HCT116 (cell line): ENCODE results near the gene TERT. TPM values are rescaled to one million over a fixed set of nuclear protein-coding genes. Genes with fewer than 3 reads are reported as not detected.

Experiments
- ATAC-seq: fragments of 200-7000 bp; cut with Tn5 transposase; 2 replicates; pipeline ENCODE4 v1.9.1; 2020; ENCODE audit warnings: mild to moderate bottlenecking, moderate library complexity
- BruUV-seq: library from RNA; stranded (reverse); fragments of 400-500 nt; replicated peaks from 2 replicates; lab custom pipeline; 2021; lab: Mats Ljungman, UMichigan
- CTCF ChIA-PET: fragments of 300-600 bp; sonication (Branson Sonifier 250); formaldehyde crosslinking; loops from one replicate; lab custom pipeline; 2021; ENCODE audit warnings: antibody characterized with exemption; lab: Charles Lee
- POLR2A ChIA-PET: fragments of 300-600, 350-600 bp; sonication (Branson Sonifier 250); formaldehyde crosslinking; loops from one replicate; lab custom pipeline; 2021; ENCODE audit warnings: antibody characterized with exemption; lab: Charles Lee
- RAD21 ChIA-PET, 2 experiments: fragments of 300-600 bp; sonication (Branson Sonifier 250); formaldehyde crosslinking; loops; one replicate each; lab custom pipeline; 2023; ENCODE audit warnings: low total read pairs in 2 of 2; ENCODE audit not compliant: uncharacterized antibody in 2 of 2, unreplicated experiment in 2 of 2, low non-redundant PET in 1 of 2; lab: Charles Lee
- DNase-seq: peaks from one replicate; pipeline ENCODE4 v3.0.0-alpha.2; 2010; ENCODE audit warnings: low read depth, low spot score
- H2AFZ ChIP-seq: fragments of 200-600 bp; shearing (Covaris generic), sonication (generic); 2 replicates; pipeline ENCODE4 v1.6.1; 2017; ENCODE audit warnings: low read depth, mixed run types, mixed read lengths, antibody characterized with exemption, low read length; ENCODE audit not compliant: poor library complexity, severe bottlenecking
- H3K27ac ChIP-seq: 2 replicates; pipeline ENCODE4 v1.5.1; 2012; ENCODE audit warnings: low read depth, low read length
- H3K27me3 ChIP-seq: fragments of 200-600 bp; sonication (generic); 2 replicates; pipeline ENCODE4 v1.6.1; 2016; ENCODE audit warnings: mixed run types, low read length, mixed read lengths; ENCODE audit not compliant: insufficient read depth
- H3K36me3 ChIP-seq, 2 experiments: fragments of 200-500 bp in 1 of 2; fragments of 200-600 bp in 1 of 2; sonication (Bioruptor generic) in 1 of 2; sonication (generic) in 1 of 2; 2 replicates each; pipeline versions ENCODE4 v1.5.1 to v1.6.1; 2014 to 2016; ENCODE audit warnings: low read length in 2 of 2, inconsistent platforms in 1 of 2, mixed read lengths in 1 of 2, mixed run types in 1 of 2; ENCODE audit not compliant: insufficient read depth in 2 of 2, control insufficient read depth in 1 of 2
- H3K4me1 ChIP-seq, 2 experiments: fragments of 200-600 bp in 1 of 2; sonication (generic) in 1 of 2; 2 replicates each; pipeline versions ENCODE4 v1.5.1 to v1.6.1; 2012 to 2017; ENCODE audit warnings: low read length in 2 of 2, inconsistent platforms in 1 of 2, mild to moderate bottlenecking in 1 of 2, mixed read lengths in 1 of 2, mixed run types in 1 of 2, moderate library complexity in 1 of 2; ENCODE audit not compliant: insufficient read depth in 2 of 2, control insufficient read depth in 1 of 2
- H3K4me2 ChIP-seq: fragments of 200-600 bp; sonication (generic); 2 replicates; pipeline ENCODE4 v1.6.1; 2017; ENCODE audit warnings: mixed run types, low read length, mixed read lengths
- H3K4me3 ChIP-seq, 2 experiments: fragments of 200-600 bp in 1 of 2; sonication (generic) in 1 of 2; replicated peaks in 1 of 2; 2 replicates each; pipeline ENCODE4 v1.5.1; 2011 to 2016; ENCODE audit warnings: low read length in 2 of 2, control low read depth in 1 of 2, low read depth in 1 of 2, mild to moderate bottlenecking in 1 of 2, mixed read lengths in 1 of 2, mixed run types in 1 of 2
- H3K79me2 ChIP-seq: fragments of 200-600 bp; sonication (generic); 2 replicates; pipeline ENCODE4 v1.6.1; 2017; ENCODE audit warnings: mild to moderate bottlenecking, mixed run types, low read length, moderate library complexity, mixed read lengths; ENCODE audit not compliant: insufficient read depth
- H3K9ac ChIP-seq: fragments of 200-600 bp; sonication (generic); 2 replicates; pipeline ENCODE4 v1.6.1; 2016; ENCODE audit warnings: low read length, mixed read lengths
- H3K9me2 ChIP-seq: fragments of 200-600 bp; sonication (generic), shearing (Covaris generic); 2 replicates; pipeline ENCODE4 v1.6.1; 2017; ENCODE audit warnings: mixed run types, mild to moderate bottlenecking, moderate library complexity; ENCODE audit not compliant: insufficient read depth
- H3K9me3 ChIP-seq, 2 experiments: fragments of 200-500 bp in 1 of 2; fragments of 200-600 bp in 1 of 2; sonication (Bioruptor generic) in 1 of 2; sonication (generic) in 1 of 2; 2 replicates each; pipeline ENCODE4 v1.6.1; 2014 to 2017; ENCODE audit warnings: low read length in 2 of 2, mixed read lengths in 2 of 2, inconsistent platforms in 1 of 2, low read depth in 1 of 2, mild to moderate bottlenecking in 1 of 2, mixed run types in 1 of 2, moderate library complexity in 1 of 2; ENCODE audit not compliant: control insufficient read depth in 1 of 2, insufficient read depth in 1 of 2
- H4K20me1 ChIP-seq: fragments of 200-600 bp; sonication (generic), shearing (Covaris generic); 2 replicates; pipeline ENCODE4 v1.6.1; 2017; ENCODE audit warnings: mixed run types, mild to moderate bottlenecking, moderate library complexity; ENCODE audit not compliant: insufficient read depth
- ATF3 ChIP-seq: IDR thresholded peaks from 2 replicates; pipeline ENCODE4 v1.6.1; 2012
- CTCF ChIP-seq, 3 experiments: fragments of 200-600 bp in 1 of 3; sonication (generic) in 1 of 3; IDR thresholded peaks in 2 of 3; conservative IDR thresholded peaks in 1 of 3; 2 replicates each; pipeline ENCODE4 v1.5.1; 2012 to 2017; ENCODE audit warnings: low read depth in 2 of 3, low read length in 2 of 3, antibody characterized with exemption in 1 of 3, borderline replicate concordance in 1 of 3, control low read depth in 1 of 3, mild to moderate bottlenecking in 1 of 3, mixed read lengths in 1 of 3, mixed run types in 1 of 3, moderate library complexity in 1 of 3; ENCODE audit not compliant: insufficient read depth in 1 of 3
- EZH2phosphoT487 ChIP-seq: fragments of 200-600 bp; IDR thresholded peaks from 2 replicates; pipeline ENCODE4 v1.6.1; 2018; ENCODE audit warnings: antibody characterized with exemption, borderline replicate concordance
- SP1 ChIP-seq: IDR thresholded peaks from 2 replicates; pipeline ENCODE4 v1.6.1; 2012; ENCODE audit warnings: low read depth
- SRF ChIP-seq: IDR thresholded peaks from 2 replicates; pipeline ENCODE4 v1.6.1; 2012; ENCODE audit warnings: low read depth
- TCF7L2 ChIP-seq: IDR thresholded peaks from 2 replicates; pipeline ENCODE4 v1.7.0; 2011; ENCODE audit warnings: borderline replicate concordance, inconsistent platforms; ENCODE audit not compliant: insufficient read depth, insufficient read length; ENCODE audit errors: extremely low read depth
- intact Hi-C: fragments of 100-400 bp; cut with micrococcal nuclease; formaldehyde crosslinking; loops from 2 replicates; pipeline ENCODE4 v1.10.0; 2022
- total RNA-seq: library from RNA; stranded (reverse); gene quantifications from one replicate; pipeline ENCODE4 v1.2.1, GENCODE V29; 2021; ENCODE audit not compliant: unreplicated experiment
- TF ChIP-seq, protein P1 (sequence below): IDR thresholded peaks from 2 replicates; pipeline ENCODE4 v1.6.1; 2012
- TF ChIP-seq, protein P2 (sequence below): IDR thresholded peaks from 2 replicates; pipeline ENCODE4 v1.6.1; 2012; ENCODE audit warnings: low read depth

The TERT gene
- total RNA-seq, 1 experiment from 2014 or later = 6.9 TPM

- no peaks in the 10 kb centered on the region for H3K36me3 ChIP-seq
- no peak overlapping the region for H3K4me3 ChIP-seq
- TF ChIP-seq SP1 = no peak
- peak in 1 of 3 experiments; percentile 14; a peak in 1 of 6 replicates for TF ChIP-seq CTCF (IDR thresholded peaks at IDR 0.05 in 2 of 3, conservative IDR thresholded peaks at IDR 0.05 in 1 of 3; ENCODE audit: borderline replicate concordance in 1 of 3, insufficient read depth in 1 of 3, low read depth in 2 of 3, low read length in 2 of 3)
- no peak for TF ChIP-seq SRF
- TF ChIP-seq, protein P1, sequence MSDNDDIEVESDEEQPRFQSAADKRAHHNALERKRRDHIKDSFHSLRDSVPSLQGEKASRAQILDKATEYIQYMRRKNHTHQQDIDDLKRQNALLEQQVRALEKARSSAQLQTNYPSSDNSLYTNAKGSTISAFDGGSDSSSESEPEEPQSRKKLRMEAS = no peak
- TF ChIP-seq, all 23 proteins: peak for 1
- Histone ChIP-seq H3K27ac (no peak overlapping the region), H3K9me2 (no peaks in the 10 kb centered on the region), H3K27me3 (no peaks in the 10 kb centered on the region), H4K20me1 (no peaks in the 10 kb centered on the region), H3K9me3 (no peaks in the 10 kb centered on the region; a peak in 1 of 4 replicates), H2AFZ (no peak overlapping the region), H3K79me2 (no peaks in the 10 kb centered on the region), H3K9ac (no peak overlapping the region), H3K4me1 (peaks cover 0 to 5% of the 10 kb centered on the region in 2 experiments; a peak in 1 of 4 replicates), H3K4me2 (no peak overlapping the region; the same call in 1 of the 2 replicates)
- DNase-seq (no peak), ATAC-seq (peak; percentile 94)
- ChIA-PET CTCF (no interaction called here), POLR2A (no interaction called here), RAD21 (no interaction called here)
- intact Hi-C loops = no loop called here
- BruUV-seq = no TSS peak
Observed at GRCh38 chr5:1217596-1218206, 77.2 kb downstream of the TERT start.

- intact Hi-C loops = no loop called here
- DNase-seq (no peak), ATAC-seq (no peak)
- no peaks in the 10 kb centered on the region; a peak in 1 of 4 replicates for H3K9me3 ChIP-seq
- H3K9me2 ChIP-seq = no peaks in the 10 kb centered on the region
- H3K36me3 ChIP-seq = no peaks in the 10 kb centered on the region
- CTCF ChIA-PET = no interaction called here
- no peaks in the 10 kb centered on the region for H3K79me2 ChIP-seq
- H3K4me1 ChIP-seq = peaks cover 0 to 5% of the 10 kb centered on the region in 2 experiments; a peak in 1 of 4 replicates
- BruUV-seq = no TSS peak
- no peaks in the 10 kb centered on the region for H3K27me3 ChIP-seq
- RAD21 ChIA-PET = no interaction called here
- no peaks in the 10 kb centered on the region for H4K20me1 ChIP-seq
- H3K9ac ChIP-seq = no peak overlapping the region
- TF ChIP-seq ATF3 = no peak
- TF ChIP-seq EZH2phosphoT487 = no peak
- TF ChIP-seq, protein P2, sequence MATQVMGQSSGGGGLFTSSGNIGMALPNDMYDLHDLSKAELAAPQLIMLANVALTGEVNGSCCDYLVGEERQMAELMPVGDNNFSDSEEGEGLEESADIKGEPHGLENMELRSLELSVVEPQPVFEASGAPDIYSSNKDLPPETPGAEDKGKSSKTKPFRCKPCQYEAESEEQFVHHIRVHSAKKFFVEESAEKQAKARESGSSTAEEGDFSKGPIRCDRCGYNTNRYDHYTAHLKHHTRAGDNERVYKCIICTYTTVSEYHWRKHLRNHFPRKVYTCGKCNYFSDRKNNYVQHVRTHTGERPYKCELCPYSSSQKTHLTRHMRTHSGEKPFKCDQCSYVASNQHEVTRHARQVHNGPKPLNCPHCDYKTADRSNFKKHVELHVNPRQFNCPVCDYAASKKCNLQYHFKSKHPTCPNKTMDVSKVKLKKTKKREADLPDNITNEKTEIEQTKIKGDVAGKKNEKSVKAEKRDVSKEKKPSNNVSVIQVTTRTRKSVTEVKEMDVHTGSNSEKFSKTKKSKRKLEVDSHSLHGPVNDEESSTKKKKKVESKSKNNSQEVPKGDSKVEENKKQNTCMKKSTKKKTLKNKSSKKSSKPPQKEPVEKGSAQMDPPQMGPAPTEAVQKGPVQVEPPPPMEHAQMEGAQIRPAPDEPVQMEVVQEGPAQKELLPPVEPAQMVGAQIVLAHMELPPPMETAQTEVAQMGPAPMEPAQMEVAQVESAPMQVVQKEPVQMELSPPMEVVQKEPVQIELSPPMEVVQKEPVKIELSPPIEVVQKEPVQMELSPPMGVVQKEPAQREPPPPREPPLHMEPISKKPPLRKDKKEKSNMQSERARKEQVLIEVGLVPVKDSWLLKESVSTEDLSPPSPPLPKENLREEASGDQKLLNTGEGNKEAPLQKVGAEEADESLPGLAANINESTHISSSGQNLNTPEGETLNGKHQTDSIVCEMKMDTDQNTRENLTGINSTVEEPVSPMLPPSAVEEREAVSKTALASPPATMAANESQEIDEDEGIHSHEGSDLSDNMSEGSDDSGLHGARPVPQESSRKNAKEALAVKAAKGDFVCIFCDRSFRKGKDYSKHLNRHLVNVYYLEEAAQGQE = no peak
- no peak for TF ChIP-seq TCF7L2
- POLR2A ChIA-PET = no interaction called here
- no peak overlapping the region for H3K4me3 ChIP-seq
- no peak overlapping the region for H2AFZ ChIP-seq
- no peak overlapping the region for H3K4me2 ChIP-seq
- no peak overlapping the region for H3K27ac ChIP-seq
Observed at GRCh38 chr5:1216918-1217295, 78.0 kb downstream of the TERT start.
